ENCODE results near the gene VPS50.
A peak's percentile ranks its signal among the peaks of the same experiment; 100 is the strongest.

VPS50 gene

DNA sequence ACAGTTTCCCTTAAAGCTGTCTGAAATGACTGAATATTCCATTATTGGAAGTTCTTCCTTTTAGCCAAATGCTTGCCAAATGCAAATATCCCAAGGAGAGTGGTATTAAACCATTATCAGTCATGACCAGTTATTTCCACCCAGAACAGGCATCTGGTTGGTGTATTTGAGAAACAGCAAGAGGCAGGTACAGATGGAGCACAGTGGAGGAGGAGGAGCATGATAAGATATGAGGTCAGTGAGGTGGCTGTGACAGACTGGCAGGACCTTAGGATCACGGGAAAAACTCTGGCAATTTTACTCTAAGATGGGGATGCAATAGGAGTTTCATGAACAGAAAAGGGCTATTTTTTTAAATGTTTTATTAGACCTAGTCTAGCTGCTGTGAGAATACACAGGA, 12.3 kb upstream of the VPS50 start:
- H3K9me3 ChIP-seq (ENCODE audit: insufficient read depth, low read depth, low read length): no peaks in the 10 kb centered on the region
- no peaks in the 10 kb centered on the region for H3K36me3 ChIP-seq (ENCODE audit: control insufficient read depth in 1 of 2, insufficient read depth in 2 of 2, low read length in 2 of 2)
- no peak overlapping the region for H4K91ac ChIP-seq (ENCODE audit: low read depth, low read length)
- H3K79me1 ChIP-seq (ENCODE audit: low read length): no peaks in the 10 kb centered on the region
- no peak overlapping the region for H3K23ac ChIP-seq (ENCODE audit: low read length)
- no CpG with 5 or more reads among the region's 1 CpG for WGBS (ENCODE audit: extremely low coverage, insufficient coverage, insufficient read length)
- no peak overlapping the region for H3K4me3 ChIP-seq (ENCODE audit: low read depth, low read length)
- no peaks in the 10 kb centered on the region for H3K4me1 ChIP-seq (ENCODE audit: control insufficient read depth in 1 of 2, insufficient read depth in 2 of 2, low read length in 2 of 2)
- H3K14ac ChIP-seq (ENCODE audit: low read length): no peak overlapping the region
- no peak overlapping the region for H2AK5ac ChIP-seq (ENCODE audit: low read length)
- H2BK12ac ChIP-seq (ENCODE audit: low read length): no peak overlapping the region
- H3K79me2 ChIP-seq (ENCODE audit: control insufficient read depth, insufficient read depth, low read length, poor library complexity): no peaks in the 10 kb centered on the region
- H2AFZ ChIP-seq (ENCODE audit: insufficient read depth, low read length, poor library complexity): no peak overlapping the region
- H3K9ac ChIP-seq (ENCODE audit: low read length): no peak overlapping the region
- no peak overlapping the region for H3K18ac ChIP-seq (ENCODE audit: low read length)
- H2BK120ac ChIP-seq (ENCODE audit: insufficient read depth, low read length, poor library complexity): no peak overlapping the region
- no peak overlapping the region for H4K12ac ChIP-seq (ENCODE audit: low read depth, low read length)
- no peak overlapping the region for H3K4ac ChIP-seq (ENCODE audit: low read depth, low read length)
- H2BK5ac ChIP-seq (ENCODE audit: low read depth, low read length, poor library complexity): no peak overlapping the region
- no peaks in the 10 kb centered on the region for H3K27me3 ChIP-seq (ENCODE audit: insufficient read depth, low read length)
- H3K27ac ChIP-seq (ENCODE audit: low read depth, low read length): no peak overlapping the region
- H3K4me2 ChIP-seq (ENCODE audit: low read length): no peak overlapping the region
- DNase-seq: no peak
- no peak overlapping the region for H4K8ac ChIP-seq (ENCODE audit: low read depth, low read length)

DNA sequence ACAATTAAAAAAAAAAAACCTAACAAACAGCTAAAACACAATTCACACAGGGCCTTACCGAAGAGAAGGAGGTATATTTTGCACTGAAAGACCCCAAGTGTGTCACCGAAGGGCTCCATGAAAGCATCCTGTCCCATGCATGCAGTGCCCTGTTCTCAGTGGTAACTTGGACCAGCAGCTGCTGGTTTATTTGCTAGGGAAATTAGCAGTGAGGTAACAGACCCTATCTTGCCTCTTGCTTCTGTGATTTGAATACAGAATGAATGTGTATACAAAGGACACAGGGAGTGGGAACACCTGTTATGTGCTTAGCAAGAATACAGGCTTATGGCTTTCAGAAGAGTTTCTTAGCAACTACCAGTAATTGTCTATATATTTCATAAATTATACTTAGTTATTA, 5.9 kb upstream of the VPS50 start, which contains the start of gene HEPACAM2:
Gene HEPACAM2, minus strand, starts transcription at position 160 of the 400 bp plus-strand sequence.
- no peak within 1 kb of the TSS for H2AFZ ChIP-seq (ENCODE audit: insufficient read depth, low read length, poor library complexity)
- no peaks in the 10 kb centered on the region for H3K4me1 ChIP-seq (ENCODE audit: control insufficient read depth in 1 of 2, insufficient read depth in 2 of 2, low read length in 2 of 2)
- no peak within 1 kb of the TSS for H2BK120ac ChIP-seq (ENCODE audit: insufficient read depth, low read length, poor library complexity)
- no peaks in the 10 kb centered on the region for H3K79me1 ChIP-seq (ENCODE audit: low read length)
- H3K18ac ChIP-seq (ENCODE audit: low read length): no peak within 1 kb of the TSS
- H3K27me3 ChIP-seq (ENCODE audit: insufficient read depth, low read length): no peaks in the 10 kb centered on the region
- no peak within 1 kb of the TSS for H4K91ac ChIP-seq (ENCODE audit: low read depth, low read length)
- no peaks in the 10 kb centered on the region for H3K79me2 ChIP-seq (ENCODE audit: control insufficient read depth, insufficient read depth, low read length, poor library complexity)
- H3K14ac ChIP-seq (ENCODE audit: low read length): no peak within 1 kb of the TSS
- H3K4me3 ChIP-seq (ENCODE audit: low read depth, low read length): no peak within 1 kb of the TSS
- H3K9ac ChIP-seq (ENCODE audit: low read length): no peak within 1 kb of the TSS
- H3K9me3 ChIP-seq (ENCODE audit: insufficient read depth, low read depth, low read length): no peaks in the 10 kb centered on the region
- no peak within 1 kb of the TSS for H4K12ac ChIP-seq (ENCODE audit: low read depth, low read length)
- no peaks in the 10 kb centered on the region for H3K36me3 ChIP-seq (ENCODE audit: control insufficient read depth in 1 of 2, insufficient read depth in 2 of 2, low read length in 2 of 2)
- H2BK12ac ChIP-seq (ENCODE audit: low read length): no peak within 1 kb of the TSS
- H3K23ac ChIP-seq (ENCODE audit: low read length): no peak within 1 kb of the TSS
- H3K27ac ChIP-seq (ENCODE audit: low read depth, low read length): no peak within 1 kb of the TSS
- H2AK5ac ChIP-seq (ENCODE audit: low read length): no peak within 1 kb of the TSS
- no CpG with 5 or more reads among the region's 2 CpGs for WGBS (ENCODE audit: extremely low coverage, insufficient coverage, insufficient read length)
- H3K4ac ChIP-seq (ENCODE audit: low read depth, low read length): no peak within 1 kb of the TSS
- no peak for DNase-seq
- no peak within 1 kb of the TSS for H4K8ac ChIP-seq (ENCODE audit: low read depth, low read length)
- no peak within 1 kb of the TSS for H3K4me2 ChIP-seq (ENCODE audit: low read length)
- no peak within 1 kb of the TSS for H2BK5ac ChIP-seq (ENCODE audit: low read depth, low read length, poor library complexity)

- Histone ChIP-seq H3K4ac (ENCODE audit: low read depth, low read length) (no peak overlapping the region), H3K79me2 (ENCODE audit: control insufficient read depth, insufficient read depth, low read length, poor library complexity) (no peaks in the 10 kb centered on the region), H3K9me3 (ENCODE audit: insufficient read depth, low read depth, low read length) (no peaks in the 10 kb centered on the region), H2AK5ac (ENCODE audit: low read length) (no peak overlapping the region), H4K12ac (ENCODE audit: low read depth, low read length) (no peak overlapping the region), H2BK12ac (ENCODE audit: low read length) (no peak overlapping the region), H3K23ac (ENCODE audit: low read length) (no peak overlapping the region), H3K18ac (ENCODE audit: low read length) (no peak overlapping the region), H2BK5ac (ENCODE audit: low read depth, low read length, poor library complexity) (no peak overlapping the region), H3K4me1 (ENCODE audit: control insufficient read depth in 1 of 2, insufficient read depth in 2 of 2, low read length in 2 of 2) (peaks cover 0 to 2% of the 10 kb centered on the region in 2 experiments), H3K9ac (ENCODE audit: low read length) (no peak overlapping the region), H3K14ac (ENCODE audit: low read length) (no peak overlapping the region), H3K27me3 (ENCODE audit: insufficient read depth, low read length) (no peaks in the 10 kb centered on the region), H2BK120ac (ENCODE audit: insufficient read depth, low read length, poor library complexity) (no peak overlapping the region), H3K4me2 (ENCODE audit: low read length) (no peak overlapping the region), H4K8ac (ENCODE audit: low read depth, low read length) (no peak overlapping the region), H3K36me3 (ENCODE audit: control insufficient read depth in 1 of 2, insufficient read depth in 2 of 2, low read length in 2 of 2) (no peaks in the 10 kb centered on the region), H3K4me3 (ENCODE audit: low read depth, low read length) (no peak overlapping the region), H2AFZ (ENCODE audit: insufficient read depth, low read length, poor library complexity) (no peak overlapping the region), H3K79me1 (ENCODE audit: low read length) (peaks cover 5% of the 10 kb centered on the region), H3K27ac (ENCODE audit: low read depth, low read length) (no peak overlapping the region), H4K91ac (ENCODE audit: low read depth, low read length) (no peak overlapping the region)
- WGBS (ENCODE audit: extremely low coverage, insufficient coverage, insufficient read length): no CpG with 5 or more reads among the region's 2 CpGs
- DNase-seq: peak; percentile 2 to 84
Measured at GRCh38 chr7:93228302-93228701, 3.9 kb upstream of the VPS50 start.

DNA sequence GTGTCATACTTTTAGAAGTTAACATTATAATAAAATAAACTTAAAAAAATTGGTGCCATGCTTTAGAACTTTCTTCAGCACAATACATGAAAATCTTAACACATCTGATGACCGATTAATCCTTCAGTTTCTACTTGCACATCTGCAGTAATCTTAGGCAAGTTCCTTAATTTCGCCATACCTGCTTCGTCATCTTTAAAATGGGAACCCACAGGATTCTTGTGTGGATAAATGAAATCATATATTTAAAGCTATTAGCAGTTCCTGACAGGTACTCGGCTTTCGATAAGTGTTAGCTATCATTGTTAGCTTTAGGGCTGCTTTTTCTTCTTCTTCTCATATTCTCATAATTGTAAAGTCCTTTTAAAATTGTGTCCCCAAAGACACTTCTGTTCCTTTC, 907 bp upstream of the VPS50 start:
- Histone ChIP-seq H3K9me3 (ENCODE audit: insufficient read depth, low read depth, low read length) (no peaks in the 10 kb centered on the region), H3K36me3 (ENCODE audit: control insufficient read depth in 1 of 2, insufficient read depth in 2 of 2, low read length in 2 of 2) (no peaks in the 10 kb centered on the region)
- peak; percentile 24 to 62 for DNase-seq

More for the DNA sequence above, 907 bp upstream of the VPS50 start:
- Histone ChIP-seq H4K8ac (ENCODE audit: low read depth, low read length) (no peak overlapping the region), H3K23ac (ENCODE audit: low read length) (no peak overlapping the region), H4K12ac (ENCODE audit: low read depth, low read length) (no peak overlapping the region), H3K18ac (ENCODE audit: low read length) (no peak overlapping the region), H3K4ac (ENCODE audit: low read depth, low read length) (no peak overlapping the region), H2BK12ac (ENCODE audit: low read length) (no peak overlapping the region), H3K9ac (ENCODE audit: low read length) (no peak overlapping the region), H4K91ac (ENCODE audit: low read depth, low read length) (no peak overlapping the region), H2AFZ (ENCODE audit: insufficient read depth, low read length, poor library complexity) (no peak overlapping the region), H3K14ac (ENCODE audit: low read length) (no peak overlapping the region), H2BK5ac (ENCODE audit: low read depth, low read length, poor library complexity) (no peak overlapping the region), H3K27ac (ENCODE audit: low read depth, low read length) (no peak overlapping the region), H3K79me2 (ENCODE audit: control insufficient read depth, insufficient read depth, low read length, poor library complexity) (no peaks in the 10 kb centered on the region), H3K4me3 (ENCODE audit: low read depth, low read length) (no peak overlapping the region), H3K79me1 (ENCODE audit: low read length) (peaks cover 5% of the 10 kb centered on the region), H3K27me3 (ENCODE audit: insufficient read depth, low read length) (no peaks in the 10 kb centered on the region), H3K4me2 (ENCODE audit: low read length) (peak overlapping the region; percentile 68), H2BK120ac (ENCODE audit: insufficient read depth, low read length, poor library complexity) (no peak overlapping the region), H3K4me1 (ENCODE audit: control insufficient read depth in 1 of 2, insufficient read depth in 2 of 2, low read length in 2 of 2) (peaks cover 0 to 2% of the 10 kb centered on the region in 2 experiments), H2AK5ac (ENCODE audit: low read length) (no peak overlapping the region)
- WGBS (ENCODE audit: extremely low coverage, insufficient coverage, insufficient read length): no CpG with 5 or more reads among the region's 5 CpGs
